Epidermal melanocyte (primary cell): ENCODE data around the gene REN.

Source experiments
- DNase-seq: peaks from one replicate; pipeline ENCODE4 v3.0.0; 2011; ENCODE audit warnings: low spot score; ENCODE audit not compliant: insufficient read length

REN gene

DNA sequence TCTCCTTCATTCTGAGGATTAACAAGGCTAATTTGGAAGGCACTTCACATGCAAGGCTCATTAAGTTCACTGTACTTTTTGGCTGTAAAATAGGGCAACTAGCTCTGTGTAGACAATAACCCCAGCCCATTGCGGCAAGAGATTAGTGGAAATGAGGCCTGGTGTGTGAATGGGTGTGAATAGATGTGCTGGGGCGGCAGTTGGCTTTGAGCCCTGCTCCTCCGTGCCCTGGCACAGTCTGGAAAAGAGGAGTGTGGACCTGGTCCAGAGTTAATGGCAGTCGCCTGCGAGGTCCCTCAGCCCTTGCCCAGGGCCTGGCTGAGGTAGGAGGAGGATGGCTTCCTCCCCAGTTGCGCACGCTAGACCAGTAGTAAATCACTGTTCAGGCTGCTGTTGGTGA, 25.3 kb upstream of the REN start:
- DNase-seq: no peak

GRCh38 chr1:204190212-204191211, 24.4 kb upstream of the REN start:
- DNase-seq: no peak

DNA sequence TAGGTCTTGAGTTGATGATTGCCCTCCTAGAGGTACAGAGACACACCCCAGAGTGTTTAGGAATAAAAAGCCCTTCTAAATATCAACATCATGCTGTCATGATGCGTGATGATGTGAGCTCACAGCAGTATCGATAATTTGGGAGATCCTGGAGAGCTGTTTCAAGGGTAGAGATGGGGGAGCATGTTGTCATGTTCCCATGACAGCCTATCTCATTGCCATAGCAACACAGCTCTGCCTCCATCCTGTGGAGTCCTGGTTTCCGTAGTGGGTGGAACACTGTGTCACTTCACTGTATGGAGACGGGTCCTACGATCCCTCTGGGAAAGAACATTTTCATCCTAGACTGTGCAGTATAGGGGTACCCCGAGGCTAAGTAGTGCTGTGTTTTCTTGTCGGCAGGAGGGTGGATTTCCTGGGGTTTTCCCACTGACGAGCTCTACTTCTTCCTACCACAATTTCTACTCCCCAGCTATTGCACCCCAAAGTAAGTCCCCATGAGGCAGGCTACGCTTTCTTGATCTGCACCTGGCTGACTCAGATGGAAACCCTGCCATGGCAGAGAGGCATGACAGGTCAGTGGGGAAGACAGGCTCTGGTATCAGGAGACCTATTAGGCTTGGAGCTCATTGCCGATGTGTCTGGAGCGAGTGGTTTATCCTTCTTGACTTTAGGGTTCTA, 23.0 kb upstream of the REN start:
- DNase-seq: no peak

DNA sequence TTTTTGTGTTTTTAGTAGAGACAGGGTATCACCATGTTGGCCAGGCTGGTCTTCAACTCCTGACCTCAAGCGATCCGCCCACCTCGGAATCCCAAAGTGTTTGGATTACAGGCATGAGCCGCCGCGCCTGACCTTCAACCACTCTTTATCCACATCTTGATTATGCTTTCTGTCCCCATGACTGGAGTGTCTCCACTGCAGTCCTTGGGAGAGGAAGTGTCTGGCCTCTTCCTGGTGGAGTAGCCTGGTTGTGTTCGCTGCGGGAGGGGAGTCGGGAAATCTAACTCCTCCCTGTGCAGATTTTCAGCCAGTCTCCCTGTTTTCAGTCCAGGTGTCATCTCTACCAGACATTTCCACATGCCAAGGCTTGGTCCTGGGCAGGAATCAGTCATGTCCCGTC, 20.5 kb upstream of the REN start:
- DNase-seq: no peak

DNA sequence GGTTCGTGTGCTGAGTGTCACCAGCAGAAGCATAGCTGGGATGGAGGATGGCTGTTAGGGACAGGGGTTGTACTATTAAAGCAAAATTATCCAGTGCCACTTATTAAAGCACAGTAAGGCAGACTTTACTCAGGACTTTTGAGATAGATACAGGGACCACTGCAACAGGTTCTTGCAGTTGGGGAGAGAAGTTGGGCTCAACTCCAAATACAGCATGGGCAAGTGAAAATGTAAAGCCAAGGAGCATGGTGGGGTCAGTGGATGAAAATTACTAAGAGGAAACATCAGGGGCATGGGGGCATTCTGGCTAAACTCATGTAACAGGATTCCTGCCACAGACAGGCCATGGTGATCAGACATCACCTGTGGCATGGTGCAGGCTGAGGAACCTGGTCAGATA, 15.0 kb upstream of the REN start:
- DNase-seq: no peak

- DNase-seq: no peak
Measured at GRCh38 chr1:204180133-204180532, 14.0 kb upstream of the REN start.

DNA sequence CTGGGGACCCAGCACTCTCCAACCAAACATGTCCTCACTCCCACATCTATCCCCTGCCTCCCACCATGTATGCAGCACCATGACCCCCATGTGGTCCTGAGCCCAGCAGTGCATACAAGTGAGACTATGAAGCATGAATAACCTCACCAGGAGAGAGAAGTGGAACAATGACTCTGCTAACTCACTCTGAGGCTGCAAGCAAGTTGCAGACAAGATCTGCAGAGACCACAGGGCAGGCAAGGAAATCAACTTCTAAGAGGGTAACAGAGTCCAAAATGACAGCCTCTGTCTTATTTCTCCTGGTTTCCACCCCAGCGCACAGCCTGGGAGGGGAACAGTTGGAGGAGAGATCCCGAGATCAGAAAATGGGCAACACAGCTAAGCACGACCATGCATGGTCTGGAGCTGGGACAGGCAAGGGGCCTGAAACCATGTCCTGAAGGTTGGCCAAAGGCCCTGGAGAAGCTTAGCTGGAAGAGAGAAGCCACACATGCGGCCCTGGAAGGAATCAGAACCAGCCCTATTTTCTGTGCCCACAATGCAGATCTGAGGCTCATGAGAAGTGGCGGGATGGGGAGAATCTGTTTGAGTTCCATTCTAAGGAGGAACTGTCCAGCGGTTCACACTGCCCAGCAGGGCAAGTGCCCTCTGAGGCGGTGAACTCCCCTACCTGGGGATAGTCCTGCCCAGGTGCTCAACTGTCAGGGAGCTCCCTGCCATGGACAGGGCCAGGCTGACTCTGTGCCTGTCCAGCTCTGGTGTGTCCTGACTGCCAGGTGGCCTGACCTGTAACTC, 12.5 kb upstream of the REN start:
- DNase-seq: no peak

DNA sequence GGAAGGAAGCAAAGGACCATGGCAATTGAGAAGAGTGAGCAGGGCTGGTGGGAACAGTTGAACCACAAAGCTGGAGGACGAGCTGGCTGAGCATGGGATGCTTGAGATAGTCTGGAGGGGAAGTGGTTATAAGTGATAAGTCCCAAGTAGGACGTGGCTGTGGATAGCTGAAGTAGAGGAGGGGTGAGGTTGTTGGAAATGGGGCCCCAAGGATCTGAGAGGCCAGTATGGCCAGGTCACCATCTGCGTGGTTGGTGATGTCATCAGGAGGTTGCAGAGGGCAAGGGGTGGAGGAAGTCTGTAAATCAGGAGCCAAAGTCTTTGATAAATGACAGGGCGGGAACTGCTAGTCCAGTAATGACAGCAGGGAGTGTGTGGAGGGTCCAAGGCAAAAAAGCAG, 11.0 kb upstream of the REN start:
- DNase-seq: no peak

DNA sequence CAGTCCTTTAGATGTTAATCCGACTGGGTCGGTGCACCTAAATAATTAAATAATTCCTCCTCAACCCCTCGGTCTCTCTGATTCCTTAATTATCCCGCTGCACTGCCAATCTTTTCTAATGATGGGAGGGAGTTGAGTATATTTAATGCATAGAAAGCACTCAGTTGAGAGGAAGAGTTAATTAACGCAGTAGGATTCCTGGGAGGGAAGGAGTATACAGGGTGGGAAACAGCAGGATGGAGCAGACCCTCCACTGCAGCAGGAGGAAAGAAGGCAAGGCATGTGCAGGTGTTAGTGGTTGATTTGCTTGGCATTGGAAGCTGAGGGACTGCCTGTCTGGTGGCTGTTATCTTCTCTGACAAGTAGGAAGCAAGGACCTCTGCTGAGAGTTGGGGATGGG, 9.9 kb upstream of the REN start:
- DNase-seq: no peak

DNA sequence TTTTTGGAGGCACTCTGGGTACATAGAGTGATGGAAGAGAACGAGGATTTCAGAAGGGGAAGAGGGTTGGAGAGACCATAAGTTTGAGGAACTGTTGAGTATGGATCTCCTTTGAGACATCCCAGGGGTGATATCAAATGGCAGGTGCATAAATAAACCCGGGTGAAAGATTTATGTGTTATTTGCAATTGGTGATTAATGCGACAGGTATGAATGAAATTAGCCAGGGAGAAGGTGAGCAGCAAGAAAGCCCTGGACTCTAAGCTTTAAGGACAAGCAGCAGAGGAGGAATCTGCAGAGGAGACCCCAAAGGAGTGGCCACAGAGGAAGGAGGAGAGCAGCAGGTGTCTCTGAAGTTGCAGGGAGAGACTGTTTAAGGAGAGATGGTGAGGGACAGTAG, 8.8 kb upstream of the REN start:
- no peak for DNase-seq

DNA sequence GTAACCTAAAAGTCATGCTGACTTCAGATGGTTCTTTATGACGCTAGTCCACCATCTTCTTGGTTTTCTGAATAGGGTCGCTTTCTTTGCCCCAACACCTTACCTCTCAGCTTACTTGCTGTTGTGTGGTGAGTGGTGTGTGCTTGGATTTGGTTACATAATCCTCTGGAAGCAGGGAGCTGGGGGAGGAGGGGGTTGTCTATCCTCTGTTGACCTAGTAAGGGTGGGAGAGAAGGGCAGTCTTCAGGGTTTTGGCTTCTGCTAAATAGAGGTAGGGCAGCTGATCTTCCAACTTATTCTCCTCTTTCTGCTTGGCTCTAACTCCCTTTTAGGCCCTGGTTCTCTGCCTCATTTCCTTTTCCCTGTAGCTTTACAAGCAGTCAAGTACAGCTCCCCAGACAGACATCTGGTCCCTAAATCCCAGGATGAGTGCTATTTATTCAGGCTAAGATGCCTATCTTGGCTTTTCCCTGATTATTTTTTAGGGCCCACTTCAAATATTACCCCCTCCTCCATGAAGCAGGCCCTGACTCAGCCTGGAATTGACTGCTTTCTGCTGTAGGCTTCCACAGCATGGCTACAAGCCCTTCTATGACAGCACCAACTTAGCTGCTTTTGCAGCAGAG, 6.4 kb upstream of the REN start:
- DNase-seq: no peak

DNA sequence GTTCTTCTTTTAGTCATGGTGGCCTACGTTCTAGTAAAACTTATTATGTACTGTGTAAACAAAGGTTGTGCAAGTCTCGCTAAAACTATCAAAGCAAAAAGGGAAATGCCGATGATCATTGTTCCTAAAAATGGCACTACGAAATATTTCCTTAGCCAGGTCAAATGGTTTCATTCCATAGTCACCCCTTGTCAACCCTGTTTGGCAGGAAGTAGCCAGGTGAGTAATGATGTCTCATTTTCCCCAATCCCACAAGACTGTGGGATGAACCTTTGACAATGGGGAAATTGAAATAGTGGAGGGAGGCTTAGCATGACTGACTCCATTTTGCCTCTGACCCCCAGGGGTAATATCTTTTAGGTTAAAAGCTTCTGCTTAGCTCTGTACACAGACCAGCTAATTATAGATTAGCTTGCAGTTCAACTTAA, 5.6 kb upstream of the REN start:
- no peak for DNase-seq

DNA sequence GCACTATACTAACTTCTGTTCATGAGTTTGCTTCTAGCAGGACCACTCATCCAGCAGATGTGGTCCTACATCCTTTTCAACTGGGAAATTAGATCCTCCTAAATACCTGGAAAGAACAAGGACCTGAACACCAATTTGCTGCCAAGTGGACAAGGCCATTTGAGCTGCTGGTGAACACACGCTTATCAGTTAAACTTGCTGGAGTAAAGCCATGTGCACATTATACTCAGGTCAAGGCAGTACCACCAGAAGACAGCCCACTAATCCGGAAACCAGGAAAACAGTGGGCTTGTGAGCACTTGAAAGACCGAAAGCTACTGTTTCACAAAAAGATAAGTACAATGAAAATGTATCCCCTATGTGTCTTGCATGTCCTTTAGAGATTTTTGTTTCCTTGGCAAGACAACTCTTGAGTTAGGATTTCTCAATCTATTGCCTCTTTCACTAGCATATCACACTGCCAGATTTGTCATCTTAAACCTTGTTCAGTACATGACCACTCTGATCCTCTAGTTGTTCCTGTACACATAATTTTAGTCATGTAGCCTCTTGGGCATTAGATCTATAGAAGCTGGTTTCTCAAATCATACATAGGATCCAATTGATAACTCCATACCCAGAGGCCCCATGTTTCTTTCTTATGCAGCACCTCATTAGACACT, 4.5 kb upstream of the REN start:
- DNase-seq: no peak

- no peak for DNase-seq
Measured at GRCh38 chr1:204169858-204170257, 3.7 kb upstream of the REN start.

- DNase-seq: no peak
Measured at GRCh38 chr1:204167730-204168129, 1.6 kb upstream of the REN start.

DNA sequence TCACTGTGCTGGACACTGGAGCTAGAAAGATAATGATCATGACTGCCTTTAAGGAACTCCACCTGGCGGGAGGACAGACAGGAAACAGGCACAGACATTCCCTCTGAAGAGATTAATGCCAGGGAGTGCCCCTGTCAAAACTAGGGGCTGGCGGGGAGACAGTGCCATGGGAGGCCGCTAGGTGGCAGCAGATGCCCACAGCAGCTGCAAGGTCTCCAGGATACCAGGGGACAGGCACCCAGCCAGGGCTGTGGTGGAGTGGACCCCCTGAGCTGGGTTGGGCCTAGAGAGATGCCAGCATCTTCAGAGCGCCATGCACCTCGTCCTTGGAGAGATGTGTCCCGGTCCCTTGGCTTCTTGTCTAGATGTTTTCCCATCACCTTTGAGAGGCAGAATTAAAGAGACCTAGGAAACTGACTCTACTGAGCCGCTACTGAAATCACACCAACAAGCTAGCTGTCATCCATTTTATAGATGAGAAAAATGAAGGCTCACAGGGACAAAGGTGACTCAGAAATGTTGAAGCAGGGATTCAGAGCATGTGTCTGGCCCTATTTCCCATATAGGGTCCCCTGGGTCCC, 3.6 kb downstream of the REN start:
- DNase-seq: peak; percentile 79

GRCh38 chr1:204161609-204162493, 4.3 kb downstream of the REN start:
- DNase-seq: no peak

- no peak for DNase-seq
Measured at GRCh38 chr1:204157962-204158361, 8.2 kb downstream of the REN start.

DNA sequence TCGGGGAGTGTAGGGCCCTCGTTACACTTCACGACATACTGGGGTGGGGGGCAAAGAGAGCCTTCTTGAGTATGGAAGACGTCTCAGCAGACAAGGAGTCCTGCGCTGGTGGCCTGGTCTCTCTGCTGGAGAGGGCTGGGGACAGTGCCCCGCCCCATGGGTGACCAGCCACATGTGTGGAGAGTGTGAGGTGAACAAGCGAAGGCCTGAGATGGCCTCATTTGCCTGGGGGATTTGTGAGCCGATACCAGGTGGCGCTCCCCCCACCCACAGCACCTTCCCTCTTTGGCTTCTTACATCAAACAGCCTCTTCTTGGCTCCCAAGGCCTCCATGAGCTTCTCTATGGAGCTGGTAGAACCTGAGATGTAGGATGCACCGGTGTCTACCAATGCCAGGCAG, 10.3 kb downstream of the REN start:
- DNase-seq: no peak
